A673 (cell line): ENCODE measurements around the gene SHFL.

Source experiments
- CTCF ChIP-seq: fragments of 300-800, 200-600 bp; sonication (generic); conservative IDR thresholded peaks from 2 replicates; pipeline ENCODE4 v1.5.1; 2017; ENCODE audit warnings: low read depth, mild to moderate bottlenecking, antibody characterized with exemption, low read length, moderate library complexity, mixed read lengths
- EZH2 ChIP-seq: fragments of 200-600 bp; sonication (generic); IDR thresholded peaks from 2 replicates; pipeline ENCODE4 v1.6.1; 2017; ENCODE audit warnings: borderline replicate concordance, low read depth, mild to moderate bottlenecking, mixed read lengths, antibody characterized with exemption, low read length; ENCODE audit not compliant: poor library complexity, severe bottlenecking

GRCh38 chr19:10105509-10106099 is 19.5 kb downstream of the SHFL start:
- TF ChIP-seq CTCF (no peak), EZH2 (no peak)
